K562 (cell line): Measurements from ENCODE around the gene SLC41A3. TPM values are rescaled to one million over a fixed set of nuclear protein-coding genes. Genes with fewer than 3 reads are reported as not detected.

Experiments
- ATAC-seq: fragments of 200-7000 bp; cut with Tn5 transposase; 3 replicates; pipeline ENCODE4 v1.9.1; 2020; ENCODE audit warnings: moderate library complexity
- BruUV-seq: library from RNA; stranded (reverse); fragments of 400-500 nt; replicated peaks from 2 replicates; lab custom pipeline; 2021; lab: Mats Ljungman, UMichigan
- CTCF ChIA-PET: fragments of 300-600 bp; formaldehyde crosslinking; extraction: SDS; loops from one replicate; lab custom pipeline; 2021; ENCODE audit warnings: low intra/inter-chr PET ratio; lab: Yijun Ruan, JAX
- POLR2A ChIA-PET: fragments of 300-600, 350-650 bp; sonication (Branson Sonifier 250); formaldehyde crosslinking; extraction: SDS; loops from one replicate; lab custom pipeline; 2021; ENCODE audit warnings: antibody characterized with exemption, inconsistent platforms; lab: Yijun Ruan, JAX
- DNase-seq, 4 experiments: peaks; one replicate each; pipeline versions ENCODE4 v3.0.0 to v3.0.0-alpha.2; 2011 to 2018; ENCODE audit warnings: low spot score in 3 of 4, mixed read lengths in 3 of 4; ENCODE audit errors: extremely low read depth in 1 of 4
- FAIRE-seq: peaks from 2 replicates; lab custom pipeline; 2011; peaks lifted over from hg19 to GRCh38; lab: Jason Lieb, UNC
- H2AFZ ChIP-seq: 2 replicates; pipeline ENCODE4 v1.6.0; 2011; ENCODE audit warnings: low read depth, low read length, control low read depth, inconsistent platforms
- H3K27ac ChIP-seq: fragments of 200-600 bp; 3 replicates; pipeline ENCODE4 v1.8.0; 2011; ENCODE audit warnings: low read depth, mild to moderate bottlenecking, control low read depth, inconsistent platforms, low read length, moderate library complexity, mixed read lengths; ENCODE audit errors: extremely low read depth
- H3K27me3 ChIP-seq, 2 experiments: fragments of 300-600 bp in 1 of 2; 2 replicates in 1 of 2; 3 replicates in 1 of 2; pipeline versions ENCODE4 v1.6.0 to v1.8.0; 2011; ENCODE audit warnings: inconsistent platforms in 2 of 2, low read length in 2 of 2, mild to moderate bottlenecking in 1 of 2, mixed read lengths in 1 of 2, moderate library complexity in 1 of 2; ENCODE audit not compliant: control insufficient read depth in 2 of 2, insufficient read depth in 2 of 2
- H3K36me3 ChIP-seq: fragments of 300-600 bp; 3 replicates; pipeline ENCODE4 v1.8.0; 2011; ENCODE audit warnings: mild to moderate bottlenecking, low read length, inconsistent platforms; ENCODE audit not compliant: control insufficient read depth, insufficient read depth
- H3K4me1 ChIP-seq, 2 experiments: fragments of 200-600 bp in 1 of 2; replicated peaks in 1 of 2; 2 replicates in 1 of 2; 3 replicates in 1 of 2; pipeline versions ENCODE4 v1.5.1 to v1.8.0; 2011; ENCODE audit warnings: inconsistent platforms in 2 of 2, low read length in 2 of 2, mild to moderate bottlenecking in 1 of 2, mixed read lengths in 1 of 2, moderate library complexity in 1 of 2; ENCODE audit not compliant: control insufficient read depth in 2 of 2, insufficient read depth in 2 of 2
- H3K4me2 ChIP-seq: 2 replicates; pipeline ENCODE4 v1.6.1; 2011; ENCODE audit warnings: low read length, control low read depth, inconsistent platforms, mixed read lengths; ENCODE audit not compliant: insufficient read depth
- H3K4me3 ChIP-seq: fragments of 200-600 bp; sonication (generic), shearing (Covaris generic); 2 replicates; pipeline ENCODE4 v1.5.1; 2016; ENCODE audit warnings: control low read depth, inconsistent platforms
- H3K79me2 ChIP-seq: fragments of 200-600 bp; 3 replicates; pipeline ENCODE4 v1.8.0; 2011; ENCODE audit warnings: low read length, inconsistent platforms; ENCODE audit not compliant: control insufficient read depth, insufficient read depth
- H3K9ac ChIP-seq, 2 experiments: 2 replicates each; pipeline versions ENCODE4 v1.6.0 to v1.6.1; 2011; ENCODE audit warnings: low read depth in 2 of 2, low read length in 2 of 2, control low read depth in 1 of 2, inconsistent platforms in 1 of 2, mild to moderate bottlenecking in 1 of 2, mixed read lengths in 1 of 2; ENCODE audit not compliant: insufficient read depth in 1 of 2
- H3K9me1 ChIP-seq: one replicate; pipeline ENCODE4 v1.6.0; 2011; ENCODE audit warnings: inconsistent platforms, mild to moderate bottlenecking, low read length, moderate library complexity; ENCODE audit not compliant: control insufficient read depth, insufficient read depth
- H3K9me3 ChIP-seq: replicated peaks from 2 replicates; pipeline ENCODE4 v1.5.1; 2011; ENCODE audit warnings: low read depth, low read length, inconsistent platforms; ENCODE audit not compliant: control insufficient read depth, insufficient read depth
- H4K20me1 ChIP-seq: replicated peaks from 2 replicates; pipeline ENCODE4 v1.6.1; 2011; ENCODE audit warnings: low read length, inconsistent platforms, mixed read lengths; ENCODE audit not compliant: control insufficient read depth, insufficient read depth
- CREBBP ChIP-seq: IDR thresholded peaks from one replicate; pipeline ENCODE4 v1.6.1; 2012; ENCODE audit warnings: low read depth, mild to moderate bottlenecking, control low read depth, inconsistent platforms, low read length
- ZFP36 ChIP-seq: fragments of 150-350 bp; IDR thresholded peaks from 2 replicates; pipeline ENCODE4 v1.6.1; 2018; ENCODE audit warnings: low read length, low read depth; ENCODE audit not compliant: partially characterized antibody
- ZNF175 ChIP-seq: fragments of 200-800 bp; sonication (Bioruptor generic); IDR thresholded peaks from 2 replicates; pipeline ENCODE4 v1.6.1; 2016; ENCODE audit warnings: low read depth, mild to moderate bottlenecking, missing genetic modification characterization, missing compliant biosample characterization
- ZNF41 ChIP-seq: fragments of 250-450 bp; sonication (Bioruptor Pico); conservative IDR thresholded peaks from 2 replicates; pipeline ENCODE4 v1.4.0; 2020; ENCODE audit warnings: mild to moderate bottlenecking
- WGBS: fragments of 100-300 bp; shearing (Covaris generic); methylation state at CpG from one replicate; pipeline ENCODE4 v1.1.6; 2016; ENCODE audit warnings: low coverage, mixed read lengths; ENCODE audit not compliant: insufficient coverage; ENCODE audit errors: missing lambda C conversion rate; 5-methylcytosine and 5-hydroxymethylcytosine counted together
- in situ Hi-C: fragments of 300-500 bp; cut with MboI; formaldehyde crosslinking; loops from 4 replicates; pipeline ENCODE4 v1.15.0; 2018; ENCODE audit warnings: inconsistent platforms, mixed read lengths
- intact Hi-C: fragments of 100-400 bp; cut with micrococcal nuclease; formaldehyde crosslinking; loops from 2 replicates; pipeline ENCODE4 v1.14.2; 2022
- polyA plus RNA-seq, 8 experiments: library from polyadenylated mRNA; depleted of rRNA in 4 of 8; stranded (reverse) in 5 of 8; unstranded in 3 of 8; fragments of >200 nt; fragmentation: Nextera tagmentation in 2 of 8; fragmentation: Illumina TruSeq in 1 of 8; extraction: Ambion mirVana in 2 of 8; extraction: Trizol in 1 of 8; gene quantifications; 2 replicates each; pipeline versions ENCODE4 v1.2.1 to v1.2.3, GENCODE V29; 2011 to 2014; ENCODE audit warnings: inconsistent platforms in 1 of 8, missing spikeins in 1 of 8
- total RNA-seq, 7 experiments: library from RNA; depleted of rRNA in 6 of 7; stranded (reverse); fragments of >200 nt in 6 of 7; fragmentation: Illumina TruSeq in 2 of 7; extraction: Trizol in 2 of 7; gene quantifications; 2 replicates each; pipeline versions ENCODE4 v1.2.1 to v1.2.3, GENCODE V29; 2011 to 2021; ENCODE audit warnings: low replicate concordance in 1 of 7
- TF ChIP-seq, protein P1 (sequence below): fragments of 450-650 bp; IDR thresholded peaks from 2 replicates; pipeline ENCODE4 v1.6.1; 2017; ENCODE audit warnings: mild to moderate bottlenecking, moderate library complexity

The SLC41A3 gene
- total and polyA plus RNA-seq, 9 of the 15 experiments (the other 6 are each of a cell fraction or from before 2014, with no cell fraction given): 4.1 to 20.7 (median 11.2) TPM

DNA sequence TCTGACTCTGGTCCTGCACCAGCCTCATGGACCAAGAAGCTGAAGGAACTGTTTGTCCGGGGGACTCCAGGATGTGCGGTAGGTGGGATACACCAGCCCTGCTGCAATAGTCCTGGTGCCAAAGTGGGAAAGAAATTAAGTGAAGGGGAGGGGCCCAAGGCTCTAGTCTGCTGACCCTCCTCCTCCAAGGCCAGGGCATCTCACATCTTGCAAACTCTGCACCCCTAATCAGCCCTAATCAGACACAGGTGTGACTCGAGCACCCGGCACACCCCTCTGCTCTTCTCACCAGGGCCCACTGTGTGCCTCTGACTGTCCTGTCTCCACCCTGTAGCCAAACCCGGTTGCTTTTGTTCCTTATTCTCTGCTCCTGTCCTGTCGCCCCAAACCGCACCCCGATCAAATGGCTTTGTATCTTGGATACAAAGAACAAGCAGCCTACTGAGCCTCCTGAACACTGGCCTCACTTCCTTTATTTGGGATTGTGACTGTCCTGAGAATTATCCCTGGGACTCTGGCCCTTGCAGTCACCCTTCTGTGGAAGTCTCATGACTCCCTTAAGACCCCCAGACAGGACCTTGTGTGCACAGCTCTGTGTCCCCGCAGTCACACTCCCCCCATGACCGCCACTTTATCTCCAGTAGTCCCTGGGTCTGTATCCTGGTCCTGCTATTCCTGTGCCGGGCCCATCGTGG lies 26.7 kb upstream of the SLC41A3 start:
- no peak overlapping the region for H3K27ac ChIP-seq
- H3K4me1 ChIP-seq: no peaks in the 10 kb centered on the region
- H3K9me1 ChIP-seq: no peaks in the 10 kb centered on the region
- in situ Hi-C loops: no loop called here
- ATAC-seq (no peak), FAIRE-seq (no peak), DNase-seq (no peak)
- 2% methylated on average over 9 of the region's 12 CpGs for WGBS
- H3K4me3 ChIP-seq: no peak overlapping the region
- no TSS peak for BruUV-seq
- H4K20me1 ChIP-seq: 0 out of 2 replicates have a peak, but pooled peaks cover 3% of the 10 kb centered on the region
- no peaks in the 10 kb centered on the region for H3K9me3 ChIP-seq
- ChIA-PET POLR2A (interaction anchor here (1.5 kb wide), 1 partner anchor 9 kb away, joined by 3 read pairs; no protein-coding TSS in a partner anchor), CTCF (no interaction called here)
- H3K36me3 ChIP-seq: no peaks in the 10 kb centered on the region
- H3K9ac ChIP-seq: no peak overlapping the region
- no peak overlapping the region for H3K4me2 ChIP-seq
- H3K27me3 ChIP-seq: peaks cover 2 to 63% of the 10 kb centered on the region in 2 experiments; a peak in 4 of 5 replicates
- intact Hi-C loops: no loop called here
- H3K79me2 ChIP-seq: no peaks in the 10 kb centered on the region
- TF ChIP-seq ZFP36: no peak
- no peak for TF ChIP-seq ZNF41 (CRISPR knock-in tag)
- TF ChIP-seq CREBBP: no peak
- TF ChIP-seq, protein P1, sequence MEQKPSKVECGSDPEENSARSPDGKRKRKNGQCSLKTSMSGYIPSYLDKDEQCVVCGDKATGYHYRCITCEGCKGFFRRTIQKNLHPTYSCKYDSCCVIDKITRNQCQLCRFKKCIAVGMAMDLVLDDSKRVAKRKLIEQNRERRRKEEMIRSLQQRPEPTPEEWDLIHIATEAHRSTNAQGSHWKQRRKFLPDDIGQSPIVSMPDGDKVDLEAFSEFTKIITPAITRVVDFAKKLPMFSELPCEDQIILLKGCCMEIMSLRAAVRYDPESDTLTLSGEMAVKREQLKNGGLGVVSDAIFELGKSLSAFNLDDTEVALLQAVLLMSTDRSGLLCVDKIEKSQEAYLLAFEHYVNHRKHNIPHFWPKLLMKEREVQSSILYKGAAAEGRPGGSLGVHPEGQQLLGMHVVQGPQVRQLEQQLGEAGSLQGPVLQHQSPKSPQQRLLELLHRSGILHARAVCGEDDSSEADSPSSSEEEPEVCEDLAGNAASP: no peak
- no peak for TF ChIP-seq ZNF175
- no peak overlapping the region for H2AFZ ChIP-seq
